HG02642 (cell line): ENCODE measurements around the gene FITM2.
"Not testable (repeated sequence)": the region's sequence is repeated elsewhere in the genome, so short reads cannot be mapped to it uniquely, and the experiment has no call there.

ENCODE experiments used
- ATAC-seq: cut with Tn5 transposase; IDR thresholded peaks from one replicate; pipeline ENCODE4 v1.9.1; 2021; ENCODE audit warnings: mild to moderate bottlenecking; ENCODE audit not compliant: unreplicated experiment, poor library complexity

The FITM2 gene

DNA sequence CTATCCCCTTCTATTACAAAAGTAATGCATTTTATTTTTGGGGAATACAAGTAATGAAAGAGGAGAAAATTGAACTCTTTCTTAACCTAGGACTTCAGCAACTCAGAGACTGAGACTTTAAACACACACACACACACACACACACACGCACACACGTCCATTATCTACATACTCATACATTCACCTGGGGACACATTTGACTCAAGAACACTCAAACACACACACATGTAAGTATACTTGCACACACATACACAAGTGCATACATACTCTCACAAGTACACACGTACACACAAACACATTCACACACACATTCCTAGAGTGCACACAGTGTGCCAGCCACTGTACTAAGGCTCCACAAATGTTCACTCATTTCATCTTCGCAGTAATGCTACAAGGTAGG is 23.7 kb upstream of the FITM2 start:
- no peak for ATAC-seq

DNA sequence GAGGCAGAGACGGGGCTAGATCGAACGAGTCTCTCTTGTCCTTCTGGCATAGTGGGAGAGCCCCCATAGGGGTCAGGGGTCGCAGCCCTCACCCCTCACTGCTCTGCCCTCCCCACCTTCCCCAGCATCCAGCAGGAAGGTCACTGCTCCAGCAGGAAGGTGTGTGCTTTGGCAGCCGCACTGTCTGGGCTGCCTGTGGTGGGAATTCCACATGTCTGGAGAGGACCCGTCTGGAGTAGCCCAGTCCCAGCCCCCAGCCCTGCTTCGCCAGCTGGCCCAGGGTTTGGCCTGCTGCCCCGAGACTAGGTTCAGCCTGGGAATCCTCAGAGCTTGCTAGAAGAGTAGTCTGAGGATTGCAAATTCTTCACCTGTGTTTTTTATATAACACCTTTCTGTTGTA is 23.3 kb upstream of the FITM2 start:
- ATAC-seq: no peak

- no peak for ATAC-seq
Observed at GRCh38 chr20:44331201-44331600, 20.2 kb upstream of the FITM2 start.

- ATAC-seq: no peak
Observed at GRCh38 chr20:44328428-44328827, 17.4 kb upstream of the FITM2 start.

- not testable (repeated sequence) for ATAC-seq
Observed at GRCh38 chr20:44327748-44328147, 16.7 kb upstream of the FITM2 start.

GRCh38 chr20:44326391-44327159 is 15.6 kb upstream of the FITM2 start:
- no peak for ATAC-seq

GRCh38 chr20:44324343-44324742 is 13.3 kb upstream of the FITM2 start:
- no peak for ATAC-seq

DNA sequence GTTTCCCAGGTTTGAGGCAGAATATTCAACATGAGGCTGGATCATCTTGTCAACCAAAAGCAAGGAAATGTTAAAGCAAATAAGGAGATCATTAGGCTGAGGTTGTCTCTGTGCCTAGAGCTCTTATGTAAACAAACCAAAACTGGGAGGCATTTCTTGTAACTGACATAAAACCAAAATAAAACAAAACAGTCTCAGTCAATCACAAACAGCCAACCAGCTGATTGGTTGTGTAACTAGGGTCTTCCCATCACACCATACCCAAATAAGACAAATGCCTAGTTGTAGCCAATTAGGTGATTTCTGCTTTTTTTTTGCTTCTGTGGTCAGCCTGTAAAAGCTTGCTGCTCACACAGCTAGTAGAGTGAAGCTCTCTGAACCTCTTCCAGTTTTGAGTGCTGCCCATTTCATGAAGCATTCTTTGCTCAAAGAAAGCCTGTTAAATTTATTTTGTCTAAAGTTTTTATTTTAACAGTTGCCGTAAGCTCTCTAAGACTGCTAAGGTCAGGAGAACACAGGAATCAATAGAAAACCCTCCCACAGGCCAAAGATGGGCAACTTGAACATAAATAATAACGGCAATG is 8.9 kb upstream of the FITM2 start:
- ATAC-seq: no peak

- ATAC-seq: no peak
Observed at GRCh38 chr20:44314870-44315269, 3.9 kb upstream of the FITM2 start.

DNA sequence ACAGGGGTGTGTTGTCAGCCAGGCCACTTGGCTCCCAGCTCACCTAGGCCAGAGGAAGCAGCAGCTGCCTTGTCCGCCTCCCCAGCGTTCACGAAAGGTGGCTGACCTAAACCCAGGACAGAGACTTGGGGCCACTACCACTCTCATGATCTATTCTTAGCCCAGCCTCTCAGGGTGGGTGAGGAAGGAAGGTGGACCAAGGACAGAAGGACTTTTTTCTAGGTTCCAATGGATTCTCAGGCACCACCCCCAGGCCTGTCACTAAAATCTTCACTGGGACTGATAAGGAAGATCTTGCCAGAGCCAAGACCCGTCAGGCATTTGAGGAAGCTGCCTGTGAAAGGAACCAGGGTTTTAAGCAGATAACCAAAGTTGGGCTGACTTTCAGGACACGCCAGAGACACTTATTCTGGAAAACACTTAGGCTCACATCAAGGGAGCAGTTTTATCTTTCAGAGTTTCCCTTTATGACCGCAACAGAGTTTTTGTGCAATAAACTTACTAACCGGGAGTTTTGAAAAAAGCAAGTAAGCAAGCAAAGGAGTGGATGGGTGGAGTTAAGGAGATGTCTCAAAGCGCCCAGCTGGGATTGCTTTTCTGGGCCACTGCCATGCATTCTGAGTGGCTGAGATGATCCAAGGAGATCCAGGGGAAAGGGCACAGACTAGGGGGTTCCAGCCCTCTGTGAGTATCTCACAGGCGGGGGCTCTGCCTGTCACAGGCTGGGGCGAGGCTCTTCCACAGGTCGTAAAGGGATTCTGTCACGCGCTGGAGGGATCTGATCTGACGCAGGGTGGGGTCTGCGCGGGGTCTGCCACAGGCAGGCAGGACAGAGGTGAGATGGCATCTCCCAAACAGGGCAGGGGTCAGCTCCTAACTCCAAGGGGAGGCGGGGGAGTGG is 989 bp downstream of the FITM2 start:
- no peak for ATAC-seq

- ATAC-seq: no peak
Observed at GRCh38 chr20:44306927-44307326, 4.1 kb downstream of the FITM2 start.

DNA sequence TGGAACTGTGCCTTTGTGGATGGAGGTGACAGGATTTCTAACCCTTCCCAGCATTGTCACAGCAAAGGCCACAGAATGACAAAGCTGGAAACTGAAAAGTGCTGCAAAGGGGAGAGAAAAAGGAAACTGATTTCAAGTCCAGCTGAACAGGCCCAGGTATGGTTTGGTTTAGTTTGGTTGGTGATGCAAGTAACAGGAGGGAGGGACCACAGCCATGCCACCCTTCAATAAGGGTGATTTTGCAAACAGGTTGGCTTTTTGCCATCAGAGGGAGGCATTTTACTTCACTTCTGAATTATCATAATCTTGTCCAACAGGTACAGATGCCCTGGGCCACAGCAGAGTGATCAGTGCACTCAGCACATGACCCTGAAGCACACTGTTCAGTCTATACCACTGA is 6.6 kb downstream of the FITM2 start:
- no peak for ATAC-seq

DNA sequence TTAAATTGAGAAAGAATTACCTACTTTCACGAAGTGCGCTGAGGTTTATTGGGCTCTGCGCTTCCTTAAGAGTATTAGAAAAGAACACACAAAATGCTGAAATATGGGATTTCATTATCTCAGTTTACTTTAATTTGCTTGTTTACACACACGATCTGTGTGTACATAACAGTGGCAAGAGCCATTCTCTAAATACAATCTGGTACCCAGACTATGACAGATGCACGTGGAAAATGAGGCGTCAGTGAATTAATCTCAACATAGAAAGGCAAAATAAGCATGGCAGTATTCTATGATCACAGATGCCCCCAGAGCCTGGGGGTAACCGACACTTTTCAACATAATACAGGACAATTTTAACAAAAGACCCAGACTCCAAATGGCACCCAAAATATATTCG is 8.3 kb downstream of the FITM2 start:
- no peak for ATAC-seq

DNA sequence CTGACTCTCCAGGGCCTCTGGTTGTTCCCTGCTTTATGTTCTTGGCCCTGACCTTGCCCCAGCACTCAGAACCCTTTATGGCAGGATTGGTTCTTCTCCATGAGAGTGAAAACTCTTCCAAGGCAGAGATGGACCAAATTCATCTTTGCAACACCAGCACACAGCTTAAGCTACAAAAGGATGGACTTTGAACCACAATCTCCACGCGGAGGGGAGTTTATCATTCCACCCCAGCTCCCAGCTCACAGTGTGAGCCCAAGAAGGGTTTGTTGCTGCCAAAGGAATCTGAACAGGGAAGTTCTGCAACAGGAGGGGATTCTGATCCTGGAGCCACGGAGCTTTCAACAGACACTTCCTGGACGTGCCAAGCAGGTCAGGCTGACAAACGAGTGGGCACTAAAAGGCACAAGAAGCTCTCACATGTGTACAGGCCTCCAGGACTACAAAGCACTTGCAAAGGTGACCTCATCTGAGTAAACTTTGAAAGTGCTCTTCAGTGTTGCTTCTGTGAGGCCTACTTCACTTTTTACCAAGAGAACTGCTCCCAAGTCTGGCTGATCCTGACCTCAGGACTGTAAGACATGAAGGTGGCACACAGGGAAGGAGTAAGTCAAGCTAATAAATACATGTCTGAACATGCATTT is 8.9 kb downstream of the FITM2 start:
- ATAC-seq: no peak

- ATAC-seq: no peak
Observed at GRCh38 chr20:44301285-44301684, 9.7 kb downstream of the FITM2 start.

GRCh38 chr20:44299011-44299535 is 11.9 kb downstream of the FITM2 start:
- ATAC-seq: not testable (repeated sequence)

DNA sequence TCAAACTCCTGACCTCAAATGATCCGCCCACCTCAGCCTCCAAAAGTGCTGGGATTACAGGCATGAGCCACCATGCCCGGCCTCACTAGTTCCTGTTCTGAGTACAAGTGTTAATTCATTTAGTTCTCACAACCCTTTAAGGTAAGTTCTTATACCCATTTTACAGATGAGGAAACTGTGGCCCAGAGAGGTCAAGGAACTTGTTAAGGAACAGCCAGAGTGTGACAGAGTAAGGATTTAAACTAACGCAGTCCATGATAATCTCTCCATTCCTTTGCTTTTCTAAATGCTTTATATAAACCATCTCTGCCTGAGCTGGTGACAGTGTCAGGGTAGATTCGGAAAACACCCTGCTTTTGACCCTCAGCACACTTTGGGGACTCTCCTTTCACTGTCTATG is 13.3 kb downstream of the FITM2 start:
- no peak for ATAC-seq

DNA sequence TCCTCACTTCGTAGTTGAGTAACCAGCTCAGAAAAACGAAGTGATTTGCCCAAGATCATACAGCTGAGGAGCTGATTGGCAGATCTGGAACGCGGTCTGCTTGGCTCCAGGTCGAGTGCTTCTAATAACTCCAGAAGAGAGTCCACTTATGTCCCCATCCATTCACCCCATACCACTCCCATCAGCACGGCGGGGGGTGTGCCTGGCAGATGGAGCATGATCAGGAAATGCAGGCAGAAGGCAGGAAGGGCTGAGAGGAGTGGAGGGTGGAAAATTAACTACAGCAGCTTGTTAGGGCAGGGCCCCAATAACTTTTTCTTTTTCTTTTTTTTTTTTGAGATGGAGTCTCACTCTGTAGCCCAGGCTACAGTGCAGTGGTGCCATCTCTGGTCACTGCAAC is 15.0 kb downstream of the FITM2 start:
- ATAC-seq: no peak

DNA sequence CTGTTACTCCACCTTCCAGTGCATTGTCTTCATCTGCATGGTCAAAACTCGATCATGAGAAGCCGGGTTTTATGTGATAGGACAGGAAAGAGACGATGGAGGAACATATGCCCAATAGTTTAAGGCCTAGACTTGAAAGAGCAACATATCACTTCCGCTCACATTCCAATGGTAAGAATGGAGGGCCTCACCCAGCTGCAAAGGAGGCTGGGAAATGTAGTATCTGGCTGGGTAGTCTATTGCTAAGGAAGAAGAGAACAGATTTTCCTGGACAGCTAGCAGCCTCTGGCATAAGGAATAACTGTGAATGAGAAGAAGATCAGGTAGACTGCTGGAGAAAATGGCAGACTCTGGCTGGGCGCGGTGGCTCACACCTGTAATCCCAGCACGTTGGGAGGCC is 19.2 kb downstream of the FITM2 start:
- no peak for ATAC-seq

- no peak for ATAC-seq
Observed at GRCh38 chr20:44288252-44288651, 22.8 kb downstream of the FITM2 start.
